Hepatocyte (in vitro differentiated cells): Measurements from ENCODE around the gene ST14.

Experiments used
- EZH2phosphoT487 ChIP-seq: fragments of 200-600 bp; sonication (generic); IDR thresholded peaks from one replicate; pipeline ENCODE4 v1.6.1; 2018; ENCODE audit warnings: antibody characterized with exemption, mild to moderate bottlenecking, low read depth, moderate library complexity; ENCODE audit not compliant: unreplicated experiment, severe bottlenecking
- TF ChIP-seq, protein P1 (sequence below): fragments of 200-600 bp; sonication (generic); IDR thresholded peaks from 2 replicates; pipeline ENCODE4 v1.5.1; 2016; ENCODE audit warnings: antibody characterized with exemption, mild to moderate bottlenecking; ENCODE audit not compliant: poor library complexity

DNA sequence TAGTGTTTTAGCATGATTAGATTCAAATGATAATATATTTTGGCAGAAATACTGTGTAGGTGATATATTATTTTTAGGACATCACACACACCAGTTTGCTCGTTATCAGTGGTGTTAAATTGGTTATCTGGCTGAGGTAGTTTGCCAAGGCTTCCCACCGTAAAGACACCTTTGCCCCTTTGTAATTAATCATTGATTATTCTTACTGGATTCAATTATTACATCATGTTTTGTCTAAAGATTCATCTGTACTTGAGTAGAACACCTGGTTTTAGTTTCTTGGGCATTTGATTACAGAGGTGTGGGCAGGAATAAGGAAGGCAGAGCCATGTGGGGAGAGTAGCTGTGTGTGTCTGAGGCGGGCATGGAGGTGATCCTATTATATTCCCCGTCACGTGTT lies 39.5 kb upstream of the ST14 start:
- TF ChIP-seq, protein P1, sequence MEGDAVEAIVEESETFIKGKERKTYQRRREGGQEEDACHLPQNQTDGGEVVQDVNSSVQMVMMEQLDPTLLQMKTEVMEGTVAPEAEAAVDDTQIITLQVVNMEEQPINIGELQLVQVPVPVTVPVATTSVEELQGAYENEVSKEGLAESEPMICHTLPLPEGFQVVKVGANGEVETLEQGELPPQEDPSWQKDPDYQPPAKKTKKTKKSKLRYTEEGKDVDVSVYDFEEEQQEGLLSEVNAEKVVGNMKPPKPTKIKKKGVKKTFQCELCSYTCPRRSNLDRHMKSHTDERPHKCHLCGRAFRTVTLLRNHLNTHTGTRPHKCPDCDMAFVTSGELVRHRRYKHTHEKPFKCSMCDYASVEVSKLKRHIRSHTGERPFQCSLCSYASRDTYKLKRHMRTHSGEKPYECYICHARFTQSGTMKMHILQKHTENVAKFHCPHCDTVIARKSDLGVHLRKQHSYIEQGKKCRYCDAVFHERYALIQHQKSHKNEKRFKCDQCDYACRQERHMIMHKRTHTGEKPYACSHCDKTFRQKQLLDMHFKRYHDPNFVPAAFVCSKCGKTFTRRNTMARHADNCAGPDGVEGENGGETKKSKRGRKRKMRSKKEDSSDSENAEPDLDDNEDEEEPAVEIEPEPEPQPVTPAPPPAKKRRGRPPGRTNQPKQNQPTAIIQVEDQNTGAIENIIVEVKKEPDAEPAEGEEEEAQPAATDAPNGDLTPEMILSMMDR: no peak
- TF ChIP-seq EZH2phosphoT487: no peak
